ENCODE results near the gene RALGPS1. TPM values are rescaled to one million over a fixed set of nuclear protein-coding genes. Genes with fewer than 3 reads are reported as not detected.

The RALGPS1 gene
- total RNA-seq, 1 donor from 2014 or later = 21.7 TPM

DNA sequence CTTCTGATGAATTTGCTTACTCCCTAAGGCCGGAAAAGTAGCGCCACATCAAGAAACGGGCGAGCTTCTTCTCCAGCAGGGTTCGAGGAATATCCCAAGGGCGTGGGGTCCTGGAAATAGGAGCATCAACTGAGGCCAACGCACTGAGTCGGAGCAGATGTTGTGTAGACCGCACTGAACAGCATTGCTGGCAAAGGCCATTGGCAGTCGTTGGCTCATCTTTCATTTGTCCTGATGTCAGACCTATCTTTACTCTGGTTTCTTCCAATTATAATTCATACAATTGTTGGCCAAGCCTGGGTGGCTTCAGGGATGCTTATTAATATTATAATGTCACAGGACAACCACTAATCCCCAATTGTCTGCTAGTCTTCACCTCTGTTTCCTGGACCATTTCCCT is 27.7 kb upstream of the RALGPS1 start:
- DNase-seq (no peak), ATAC-seq (ENCODE audit: low read depth) (no peak)
- Mint-ChIP-seq H3K27me3 (no peaks in the 10 kb centered on the region), H3K27ac (no peak overlapping the region), H3K4me1 (no peaks in the 10 kb centered on the region), H3K9me3 (no peaks in the 10 kb centered on the region), H3K4me3 (no peak overlapping the region), H3K36me3 (ENCODE audit: low read depth) (peaks cover 16% of the 10 kb centered on the region)
- CTCF ChIA-PET = no interaction called here
- intact Hi-C loops (cut with micrococcal nuclease) = no loop called here
- TF ChIP-seq, protein P1, sequence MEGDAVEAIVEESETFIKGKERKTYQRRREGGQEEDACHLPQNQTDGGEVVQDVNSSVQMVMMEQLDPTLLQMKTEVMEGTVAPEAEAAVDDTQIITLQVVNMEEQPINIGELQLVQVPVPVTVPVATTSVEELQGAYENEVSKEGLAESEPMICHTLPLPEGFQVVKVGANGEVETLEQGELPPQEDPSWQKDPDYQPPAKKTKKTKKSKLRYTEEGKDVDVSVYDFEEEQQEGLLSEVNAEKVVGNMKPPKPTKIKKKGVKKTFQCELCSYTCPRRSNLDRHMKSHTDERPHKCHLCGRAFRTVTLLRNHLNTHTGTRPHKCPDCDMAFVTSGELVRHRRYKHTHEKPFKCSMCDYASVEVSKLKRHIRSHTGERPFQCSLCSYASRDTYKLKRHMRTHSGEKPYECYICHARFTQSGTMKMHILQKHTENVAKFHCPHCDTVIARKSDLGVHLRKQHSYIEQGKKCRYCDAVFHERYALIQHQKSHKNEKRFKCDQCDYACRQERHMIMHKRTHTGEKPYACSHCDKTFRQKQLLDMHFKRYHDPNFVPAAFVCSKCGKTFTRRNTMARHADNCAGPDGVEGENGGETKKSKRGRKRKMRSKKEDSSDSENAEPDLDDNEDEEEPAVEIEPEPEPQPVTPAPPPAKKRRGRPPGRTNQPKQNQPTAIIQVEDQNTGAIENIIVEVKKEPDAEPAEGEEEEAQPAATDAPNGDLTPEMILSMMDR (IDR thresholded peaks at IDR 0.05) = no peak
- POLR2A ChIA-PET = no interaction called here

DNA sequence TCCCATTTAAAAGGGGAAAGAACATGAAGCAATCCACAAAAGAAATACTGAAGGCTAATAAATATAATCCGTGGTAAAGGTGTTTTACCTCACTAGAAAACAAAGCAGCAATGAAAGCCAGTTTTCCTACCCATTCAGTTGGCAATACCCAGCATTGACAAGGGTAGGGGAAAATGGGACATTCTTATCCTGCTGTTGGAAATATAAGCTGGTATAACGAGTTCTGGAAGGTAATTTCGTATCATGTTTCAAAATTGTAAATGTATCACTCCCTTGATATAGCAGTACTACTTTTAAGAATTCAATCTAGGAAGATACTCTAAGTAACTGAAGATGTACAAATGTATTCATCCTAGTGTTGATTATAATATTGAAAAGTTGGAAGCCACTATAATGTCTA is 22.9 kb upstream of the RALGPS1 start:
- peaks cover 3% of the 10 kb centered on the region for H3K27me3 Mint-ChIP-seq
- no peak for ATAC-seq (ENCODE audit: low read depth)
- intact Hi-C loops (cut with micrococcal nuclease) = no loop called here

DNA sequence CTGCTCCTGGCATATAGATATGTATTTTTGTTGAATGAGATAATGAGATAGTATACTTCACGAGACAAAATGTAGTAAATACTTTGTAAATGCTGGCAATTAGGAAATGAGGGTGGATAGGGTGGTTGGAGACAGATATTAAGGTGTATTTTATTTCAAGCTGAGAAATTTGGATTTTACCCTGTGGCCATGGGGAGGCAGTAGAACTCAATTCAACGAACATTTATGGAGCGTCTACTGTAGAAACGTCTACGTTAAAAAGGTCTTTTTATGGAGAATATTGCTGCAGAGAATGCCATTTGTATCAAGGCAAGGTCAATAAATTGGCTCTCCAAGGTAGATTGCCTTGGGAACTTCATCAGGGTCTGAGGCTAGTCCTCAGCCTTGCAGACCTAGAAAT is 21.5 kb upstream of the RALGPS1 start:
- Mint-ChIP-seq H3K4me1 (no peaks in the 10 kb centered on the region), H3K27ac (no peak overlapping the region), H3K9me3 (no peaks in the 10 kb centered on the region), H3K27me3 (peaks cover 3% of the 10 kb centered on the region), H3K4me3 (no peak overlapping the region), H3K36me3 (ENCODE audit: low read depth) (no peaks in the 10 kb centered on the region)
- ChIA-PET CTCF (no interaction called here), POLR2A (no interaction called here)
- DNase-seq (no peak), ATAC-seq (ENCODE audit: low read depth) (no peak)
- intact Hi-C loops (cut with micrococcal nuclease) = no loop called here
- TF ChIP-seq, protein P1 (IDR thresholded peaks at IDR 0.05) = no peak

More for the DNA sequence above, 22.9 kb upstream of the RALGPS1 start:
- POLR2A ChIA-PET = no interaction called here
- DNase-seq = no peak
- Mint-ChIP-seq H3K4me3 (no peak overlapping the region), H3K4me1 (no peaks in the 10 kb centered on the region), H3K9me3 (no peaks in the 10 kb centered on the region), H3K36me3 (ENCODE audit: low read depth) (no peaks in the 10 kb centered on the region), H3K27ac (no peak overlapping the region)
- CTCF ChIA-PET = no interaction called here
- TF ChIP-seq, protein P1 (IDR thresholded peaks at IDR 0.05) = no peak

DNA sequence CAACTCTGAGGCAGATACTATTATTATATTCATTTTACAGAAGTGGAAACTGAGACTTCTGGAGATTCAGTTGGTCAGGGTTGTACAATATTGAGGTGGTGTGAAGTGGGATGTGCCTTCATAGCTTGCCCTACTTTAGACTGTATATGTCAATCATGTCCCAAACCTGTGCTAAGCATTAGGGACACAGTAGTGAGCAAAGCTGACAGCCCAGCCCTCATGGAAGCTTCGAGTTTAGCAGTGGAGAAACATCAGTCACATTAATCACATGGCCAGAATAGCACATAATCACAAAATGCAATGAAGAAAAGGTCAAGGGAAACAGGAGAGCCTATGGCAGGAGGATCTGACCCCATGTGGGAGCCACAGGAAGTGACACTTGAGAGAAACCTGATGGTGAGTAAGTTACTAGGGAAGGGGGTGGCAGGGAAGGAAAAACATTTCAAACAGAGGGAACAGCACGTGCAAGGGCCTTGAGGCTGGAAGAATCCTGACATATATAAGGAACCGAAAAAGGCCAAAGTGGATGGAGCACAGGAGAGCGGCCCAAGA is 20.5 kb upstream of the RALGPS1 start:
- Mint-ChIP-seq H3K36me3 (ENCODE audit: low read depth) (no peaks in the 10 kb centered on the region), H3K4me1 (no peaks in the 10 kb centered on the region), H3K4me3 (no peak overlapping the region), H3K27ac (no peak overlapping the region), H3K27me3 (peaks cover 3% of the 10 kb centered on the region), H3K9me3 (no peaks in the 10 kb centered on the region)
- DNase-seq (no peak), ATAC-seq (ENCODE audit: low read depth) (no peak)
- TF ChIP-seq, protein P1 (IDR thresholded peaks at IDR 0.05) = no peak
- ChIA-PET POLR2A (no interaction called here), CTCF (no interaction called here)
- intact Hi-C loops (cut with micrococcal nuclease) = no loop called here

DNA sequence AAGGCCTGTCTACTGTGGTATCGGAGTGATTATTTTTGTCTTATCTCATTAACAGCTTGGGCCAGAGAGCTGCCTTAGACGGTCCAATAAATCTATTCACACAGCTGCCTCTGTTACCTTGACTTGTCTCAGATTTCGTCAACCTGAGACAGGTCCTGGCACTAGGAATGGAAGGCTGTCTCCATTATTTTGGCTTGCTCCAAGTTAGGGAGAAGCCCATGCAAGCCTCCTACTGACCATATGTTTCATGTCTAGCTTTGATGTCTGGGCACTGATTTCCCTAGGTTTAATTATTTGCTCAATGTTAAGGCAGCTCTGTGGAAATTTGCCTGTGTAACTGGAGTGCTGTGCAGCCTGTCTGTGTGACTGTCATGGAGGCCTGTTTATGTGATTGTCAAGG is 12.4 kb upstream of the RALGPS1 start:
- no peak for ATAC-seq (ENCODE audit: low read depth)
- no peak overlapping the region for H3K27ac Mint-ChIP-seq
- DNase-seq = no peak
- no peaks in the 10 kb centered on the region for H3K36me3 Mint-ChIP-seq (ENCODE audit: low read depth)
- H3K4me1 Mint-ChIP-seq = no peaks in the 10 kb centered on the region
- H3K9me3 Mint-ChIP-seq = peaks cover 8% of the 10 kb centered on the region
- TF ChIP-seq, protein P1 (IDR thresholded peaks at IDR 0.05) = no peak
- H3K27me3 Mint-ChIP-seq = peaks cover 9% of the 10 kb centered on the region
- H3K4me3 Mint-ChIP-seq = no peak overlapping the region
- ChIA-PET POLR2A (no interaction called here), CTCF (no interaction called here)
- intact Hi-C loops (cut with micrococcal nuclease) = no loop called here
